ENCODE measurements around the gene DMTF1.

GRCh38 chr7:87225696-87226095, 73.4 kb downstream of the DMTF1 start:
- TF ChIP-seq POLR2A (IDR thresholded peaks at IDR 0.05) (no peak), CTCF (IDR thresholded peaks at IDR 0.05) (no peak)

Data from body of pancreas (tissue), 4 donors.